Measurements from ENCODE around the gene HES6.
A peak's percentile ranks its signal among the peaks of the same experiment; 100 is the strongest.

The HES6 gene

DNA sequence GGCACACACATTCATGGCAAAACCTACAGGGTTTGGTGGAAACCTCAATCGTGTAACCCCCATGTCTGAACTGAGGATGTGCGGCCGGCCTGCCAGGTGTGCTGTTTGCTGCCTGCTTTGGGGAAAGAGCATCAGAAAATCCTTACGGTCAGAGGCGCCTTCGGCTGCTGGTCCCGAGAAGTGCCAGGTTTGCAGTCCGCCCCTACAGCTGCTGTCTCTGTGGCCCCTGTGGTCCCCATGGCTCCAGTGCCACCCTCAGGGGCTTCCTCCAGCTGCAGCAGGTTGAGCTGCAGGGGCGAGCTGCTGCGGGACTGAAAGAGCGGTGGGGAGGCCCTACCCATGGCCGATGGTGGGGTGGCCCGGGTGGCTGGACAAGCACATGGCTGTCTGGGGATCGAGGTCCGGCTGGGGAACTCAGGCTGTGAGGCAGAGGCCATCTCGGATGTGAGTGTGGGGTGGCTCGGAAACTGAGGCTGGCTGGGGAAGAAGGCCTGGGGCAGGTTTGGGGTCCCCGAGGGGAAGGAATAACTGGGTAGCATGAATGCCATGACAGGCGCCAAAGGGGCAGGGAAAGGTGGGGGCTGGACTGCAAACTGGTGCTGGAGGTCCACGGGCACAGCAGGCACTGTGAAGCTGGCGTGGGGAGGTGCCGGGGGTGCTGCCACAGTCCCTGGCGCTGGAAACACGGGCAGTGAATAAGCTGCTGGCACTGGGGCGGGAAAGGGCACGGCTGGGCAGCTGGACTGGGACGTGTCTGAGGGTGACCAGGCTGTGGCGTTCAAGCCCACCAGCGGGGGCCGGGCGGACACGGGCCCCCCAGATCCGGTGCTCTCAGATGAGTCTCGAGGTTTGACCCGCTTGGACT, 13.2 kb upstream of the HES6 start:
- DNase-seq = no peak

GRCh38 chr2:238251986-238252385, 12.1 kb upstream of the HES6 start:
- no peak for DNase-seq

DNA sequence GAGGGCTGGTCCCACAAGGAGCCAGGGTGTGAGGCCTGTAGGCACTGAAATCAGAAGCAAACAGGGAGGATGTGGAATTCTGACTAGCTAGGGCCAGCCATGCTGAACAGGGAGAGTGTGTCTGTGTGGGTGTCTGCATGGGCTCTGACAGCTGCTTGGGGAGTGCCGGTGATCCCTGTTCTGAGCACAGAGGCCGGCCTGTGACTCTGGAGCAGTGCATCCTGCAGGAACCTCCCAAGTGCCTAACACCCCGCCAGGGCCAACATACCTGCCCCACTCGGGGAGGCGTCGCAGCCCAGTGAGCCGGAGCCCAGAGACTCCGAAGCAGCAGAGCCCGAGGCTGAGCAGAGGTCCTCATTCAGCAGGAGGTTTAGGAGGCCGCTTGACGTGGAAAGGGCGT, 11.5 kb upstream of the HES6 start:
- DNase-seq = no peak

GRCh38 chr2:238250896-238251295, 11.1 kb upstream of the HES6 start:
- no peak for DNase-seq

- DNase-seq = no peak
These were observed 8.1 kb upstream of the HES6 start for GRCh38 chr2:238247841-238248453.

GRCh38 chr2:238247002-238247822, 7.4 kb upstream of the HES6 start:
- no peak for DNase-seq

- no peak for DNase-seq
These were observed 4.3 kb upstream of the HES6 start for GRCh38 chr2:238244151-238244550.

GRCh38 chr2:238243496-238244076, 3.7 kb upstream of the HES6 start:
- peak; percentile 49 for DNase-seq

DNA sequence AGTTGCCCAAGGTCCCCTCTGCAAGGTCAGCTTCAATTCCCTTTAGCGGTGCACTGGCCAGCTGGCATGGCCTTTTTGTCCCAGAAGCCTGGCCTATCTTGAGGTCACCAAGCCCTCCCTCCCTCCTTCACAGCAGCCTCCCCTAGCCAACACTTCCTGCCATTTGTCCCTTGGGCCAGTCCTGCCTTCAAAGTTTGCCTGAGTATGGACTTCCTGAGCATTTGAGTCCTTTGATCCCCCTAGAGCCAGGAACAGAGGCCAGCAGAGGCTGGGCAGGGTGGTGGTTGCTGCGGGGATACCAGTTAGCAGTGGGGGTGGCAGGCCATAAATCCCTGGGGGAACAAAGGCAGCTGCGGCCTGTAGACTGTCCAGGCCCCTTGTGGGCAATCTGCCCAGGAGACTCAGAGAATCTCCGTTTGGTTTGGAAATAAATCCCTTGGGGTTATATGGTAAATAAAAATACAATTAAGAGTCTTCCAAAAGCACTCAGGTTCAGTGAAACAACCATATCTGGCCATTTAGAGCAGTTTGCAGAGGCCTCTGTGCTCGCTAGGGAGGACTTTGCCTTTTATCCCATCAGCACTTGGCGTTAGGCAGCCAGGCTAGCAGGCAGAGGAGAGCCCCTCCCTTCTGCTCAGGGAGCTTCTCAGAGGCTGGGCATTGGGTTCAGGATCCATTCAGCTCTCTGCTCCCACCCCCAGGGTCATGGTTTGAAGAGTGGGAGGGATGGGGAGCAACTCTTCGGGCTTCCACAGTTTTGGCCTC, 3.1 kb upstream of the HES6 start:
- peak; percentile 52 for DNase-seq

- no peak for DNase-seq
These were observed 2.1 kb upstream of the HES6 start for GRCh38 chr2:238241970-238242369.

DNA sequence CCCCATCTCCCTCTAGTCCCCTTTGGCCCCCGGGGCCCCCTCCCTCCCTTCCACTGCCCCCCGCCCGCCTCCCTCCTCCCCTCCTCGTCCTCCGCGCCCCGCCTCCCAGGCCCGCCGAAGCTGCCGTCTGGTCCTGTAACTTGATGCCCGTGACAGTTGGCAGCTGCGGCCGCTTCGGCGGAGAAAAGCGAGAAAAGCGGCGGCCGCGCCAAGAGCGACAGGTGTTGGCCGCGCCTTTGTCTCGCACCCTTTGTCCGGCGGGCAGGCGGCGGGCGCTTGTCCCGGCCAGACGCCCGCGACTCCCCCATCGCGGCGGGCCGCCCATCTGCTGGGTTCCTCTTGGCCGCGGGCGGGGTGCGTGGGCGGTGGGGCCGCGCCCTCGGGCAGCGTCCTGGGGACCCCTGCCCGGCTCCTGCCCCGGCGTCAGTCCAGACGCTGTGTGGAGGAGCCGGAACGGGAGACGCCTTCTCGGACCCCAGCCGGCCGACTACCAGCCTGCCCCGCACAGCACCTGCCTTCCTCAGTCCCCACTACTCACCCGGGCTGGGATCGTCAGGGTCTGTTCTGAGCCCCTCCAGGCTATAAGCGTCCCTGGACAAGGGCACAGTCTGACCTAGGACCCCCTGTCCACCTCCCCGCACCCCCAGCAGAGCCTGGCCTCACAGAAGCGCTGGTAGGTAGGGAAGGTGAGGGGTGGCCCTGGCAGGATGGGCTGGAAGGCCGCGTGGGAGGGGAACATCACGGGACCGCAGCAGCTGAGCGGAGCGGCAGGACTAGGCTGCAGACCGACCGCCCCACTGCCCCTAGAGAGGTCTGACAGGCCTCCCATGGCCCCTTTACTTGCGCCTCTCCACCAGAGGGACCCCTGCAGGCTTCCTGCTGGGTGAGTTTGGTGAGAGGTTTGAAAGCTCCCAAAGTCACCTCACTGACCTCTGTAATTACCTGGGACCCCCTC, 1.2 kb upstream of the HES6 start:
- peak; percentile 89 for DNase-seq

GRCh38 chr2:238239543-238239862, 335 bp downstream of the HES6 start:
- no peak for DNase-seq

GRCh38 chr2:238238766-238239542, 884 bp downstream of the HES6 start:
- no peak for DNase-seq

DNA sequence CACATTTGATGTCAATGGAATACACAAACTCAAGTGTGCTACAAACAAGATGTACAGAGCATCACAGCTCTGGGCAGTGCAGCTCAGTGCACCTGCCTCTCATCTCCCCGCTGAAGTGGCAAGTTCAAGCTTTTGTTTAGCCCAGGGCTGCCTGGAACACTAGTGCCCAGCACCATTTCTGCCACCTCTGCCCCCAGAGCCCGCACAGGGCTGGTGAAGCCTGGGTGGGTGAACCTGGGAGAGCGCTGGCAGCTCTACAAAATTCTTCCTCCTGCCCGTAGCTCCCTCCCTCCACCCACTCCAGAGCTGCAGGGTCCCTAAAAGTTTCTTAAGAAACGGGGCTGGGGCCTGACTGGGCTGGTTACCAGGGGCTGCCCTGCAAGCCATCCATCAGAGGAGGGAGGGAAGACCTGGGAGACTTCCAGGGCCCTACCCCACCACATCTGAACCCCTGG, 1.5 kb downstream of the HES6 start:
- DNase-seq = no peak

- DNase-seq = no peak
These were observed 2.3 kb downstream of the HES6 start for GRCh38 chr2:238237431-238238135.

DNA sequence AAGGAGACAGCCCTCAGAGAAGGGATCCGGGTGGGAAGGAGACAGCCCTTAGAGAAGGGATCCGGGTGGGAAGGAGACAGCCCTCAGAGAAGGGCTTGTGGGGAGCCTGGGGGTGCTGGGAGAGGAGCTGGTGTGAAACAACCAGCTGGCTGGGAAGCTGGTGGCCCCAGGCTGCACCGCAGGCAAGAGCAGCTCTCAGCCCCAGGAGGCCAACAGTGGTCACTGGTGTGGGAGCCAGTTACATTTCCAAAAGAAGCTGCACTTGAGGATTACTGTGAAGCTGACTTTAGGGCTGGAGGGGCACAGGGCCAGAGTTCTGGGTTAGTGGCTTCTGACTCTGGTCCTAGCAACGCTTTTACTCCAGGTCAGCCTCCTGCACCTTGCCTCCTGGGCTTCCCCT, 3.3 kb downstream of the HES6 start:
- DNase-seq = no peak

- DNase-seq = no peak
These were observed 4.0 kb downstream of the HES6 start for GRCh38 chr2:238235856-238236255.

DNA sequence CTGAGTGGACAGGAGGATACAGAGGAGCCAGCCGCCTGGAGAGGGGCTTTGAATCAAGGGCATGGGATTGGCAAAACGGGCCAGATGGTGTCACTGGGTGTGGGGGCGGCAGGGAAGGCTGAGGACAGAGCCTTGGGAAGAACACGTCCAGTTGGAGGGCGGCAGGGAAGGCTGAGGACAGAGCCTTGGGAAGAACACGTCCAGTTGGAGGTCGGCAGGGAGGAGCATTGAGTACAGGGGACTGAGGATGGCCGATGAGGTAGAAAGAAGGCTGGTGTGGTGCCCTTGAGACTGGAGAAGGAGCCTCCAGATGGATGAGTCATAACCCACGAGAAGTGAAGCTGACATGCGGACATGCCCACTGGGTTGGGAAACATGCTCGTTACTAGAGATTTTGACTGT, 4.5 kb downstream of the HES6 start:
- DNase-seq = no peak

GRCh38 chr2:238233625-238234024, 6.2 kb downstream of the HES6 start:
- no peak for DNase-seq

- no peak for DNase-seq
These were observed 8.0 kb downstream of the HES6 start for GRCh38 chr2:238231809-238232208.

Measured in NCI-H510A treated with DMSO at 0.1 percent for 48 hours (cell line).